Mesendoderm (in vitro differentiated cells): ENCODE data around the gene MOB1A. TPM values are rescaled to one million over a fixed set of nuclear protein-coding genes. Genes with fewer than 3 reads are reported as not detected.

Experiments
- DNase-seq: peaks from one replicate; pipeline ENCODE4 v3.0.0; 2013
- H2AK5ac ChIP-seq: 2 replicates; pipeline ENCODE4 v1.6.1; 2013; ENCODE audit warnings: low read length, inconsistent platforms
- H2BK120ac ChIP-seq: 2 replicates; pipeline ENCODE4 v1.6.1; 2013; ENCODE audit warnings: low read depth, mild to moderate bottlenecking, low read length, moderate library complexity, mixed read lengths
- H2BK15ac ChIP-seq: replicated peaks from 2 replicates; pipeline ENCODE4 v1.6.1; 2013; ENCODE audit warnings: low read depth, mild to moderate bottlenecking, moderate library complexity
- H2BK5ac ChIP-seq: 2 replicates; pipeline ENCODE4 v1.6.1; 2013; ENCODE audit warnings: low read length, inconsistent platforms
- H3K18ac ChIP-seq: 2 replicates; pipeline ENCODE4 v1.6.1; 2013; ENCODE audit warnings: mild to moderate bottlenecking, low read length, mixed read lengths
- H3K23ac ChIP-seq: one replicate; pipeline ENCODE4 v1.6.1; 2013; ENCODE audit warnings: low read length
- H3K27ac ChIP-seq: 2 replicates; pipeline ENCODE4 v1.5.1; 2013; ENCODE audit warnings: low read depth, mild to moderate bottlenecking, inconsistent platforms, low read length, moderate library complexity
- H3K27me3 ChIP-seq: 2 replicates; pipeline ENCODE4 v1.6.1; 2013; ENCODE audit warnings: low read length, control low read depth, mild to moderate bottlenecking, inconsistent platforms; ENCODE audit not compliant: insufficient read depth, poor library complexity
- H3K36me3 ChIP-seq: 2 replicates; pipeline ENCODE4 v1.6.1; 2013; ENCODE audit warnings: low read length, inconsistent platforms; ENCODE audit not compliant: control insufficient read depth, insufficient read depth
- H3K4ac ChIP-seq: one replicate; pipeline ENCODE4 v1.6.1; 2013; ENCODE audit warnings: low read depth, mild to moderate bottlenecking, low read length, moderate library complexity
- H3K4me1 ChIP-seq: 2 replicates; pipeline ENCODE4 v1.6.1; 2013; ENCODE audit warnings: low read depth, low read length, inconsistent platforms; ENCODE audit not compliant: control insufficient read depth
- H3K4me2 ChIP-seq: 2 replicates; pipeline ENCODE4 v1.6.1; 2013; ENCODE audit warnings: low read length
- H3K4me3 ChIP-seq: 2 replicates; pipeline ENCODE4 v1.5.1; 2013; ENCODE audit warnings: mild to moderate bottlenecking, low read length
- H3K56ac ChIP-seq: one replicate; pipeline ENCODE4 v1.6.1; 2013; ENCODE audit warnings: low read length
- H3K79me1 ChIP-seq: 2 replicates; pipeline ENCODE4 v1.6.1; 2013; ENCODE audit warnings: low read length, inconsistent platforms
- H3K79me2 ChIP-seq: 2 replicates; pipeline ENCODE4 v1.6.1; 2013; ENCODE audit warnings: mild to moderate bottlenecking, low read length; ENCODE audit not compliant: control insufficient read depth, insufficient read depth
- H3K9ac ChIP-seq: 2 replicates; pipeline ENCODE4 v1.6.1; 2013; ENCODE audit warnings: low read length, inconsistent platforms
- H4K5ac ChIP-seq: one replicate; pipeline ENCODE4 v1.6.1; 2013; ENCODE audit warnings: low read length
- H4K8ac ChIP-seq: one replicate; pipeline ENCODE4 v1.6.1; 2013; ENCODE audit warnings: low read depth, mild to moderate bottlenecking, control low read depth, low read length, moderate library complexity
- WGBS: extraction: QIAGEN DNeasy Blood & Tissue Kit; methylation state at CpG from one replicate; pipeline ENCODE4 v1.1.7; 2013; ENCODE audit warnings: low lambda C conversion rate, missing lambda C conversion rate; ENCODE audit not compliant: insufficient coverage; ENCODE audit errors: extremely low coverage; 5-methylcytosine and 5-hydroxymethylcytosine counted together
- polyA plus RNA-seq, 2 experiments: library from polyadenylated mRNA; stranded (reverse); fragments of 200-250 nt; gene quantifications; one replicate each; pipeline ENCODE4 v1.2.3, GENCODE V29; 2013

Gene MOB1A
- 38.0 TPM for polyA plus RNA-seq (2013, experiment 1 of 2)
- 39.7 TPM for polyA plus RNA-seq (2013, experiment 2 of 2)

GRCh38 chr2:74178211-74179062 is at the start of gene MOB1A:
MOB1A (minus strand) TSS chr2:74178879; CDS start chr2:74178674, 205 bp downstream.
- Histone ChIP-seq H2AK5ac (no peak within 1 kb of the TSS), H2BK120ac (no peak within 1 kb of the TSS), H2BK5ac (no peak within 1 kb of the TSS), H3K9ac (peak within 1 kb of the TSS; percentile 94), H3K4me1 (no peaks in the 10 kb centered on the region), H3K18ac (peak within 1 kb of the TSS; percentile 99), H2BK15ac (no peak within 1 kb of the TSS), H3K36me3 (no peaks in the 10 kb centered on the region), H3K4me2 (peak within 1 kb of the TSS; percentile 64), H3K27ac (peak within 1 kb of the TSS; percentile 98), H3K27me3 (no peaks in the 10 kb centered on the region), H4K8ac (peak within 1 kb of the TSS; percentile 79), H4K5ac (no peak within 1 kb of the TSS), H3K79me1 (peaks cover 2% of the 10 kb centered on the region), H3K23ac (no peak within 1 kb of the TSS), H3K4ac (peak within 1 kb of the TSS; percentile 90), H3K56ac (peak within 1 kb of the TSS; percentile 93), H3K4me3 (peak within 1 kb of the TSS; percentile 73), H3K79me2 (peaks cover 33% of the 10 kb centered on the region)
- no CpG with 5 or more reads among the region's 84 CpGs for WGBS
- DNase-seq, result peak; percentile 99

- peak; percentile 56 for DNase-seq
- H3K4me3 ChIP-seq, result no peak overlapping the region
Observed at GRCh38 chr2:74227646-74228045, 49.0 kb upstream of the MOB1A start.

GRCh38 chr2:74226648-74227213 is 48.1 kb upstream of the MOB1A start:
- no peak overlapping the region for H3K9ac ChIP-seq
- WGBS, result no CpG with 5 or more reads among the region's 21 CpGs
- no peak overlapping the region for H3K56ac ChIP-seq
- H2BK15ac ChIP-seq, result no peak overlapping the region
- H3K27ac ChIP-seq, result no peak overlapping the region
- H3K23ac ChIP-seq, result no peak overlapping the region
- H3K27me3 ChIP-seq, result no peaks in the 10 kb centered on the region
- no peak overlapping the region for H3K4me3 ChIP-seq
- H3K79me2 ChIP-seq, result no peaks in the 10 kb centered on the region
- H2AK5ac ChIP-seq, result no peak overlapping the region
- H4K8ac ChIP-seq, result no peak overlapping the region
- no peaks in the 10 kb centered on the region for H3K79me1 ChIP-seq
- no peak for DNase-seq
- no peaks in the 10 kb centered on the region for H3K36me3 ChIP-seq
- no peak overlapping the region for H4K5ac ChIP-seq
- H3K18ac ChIP-seq, result no peak overlapping the region
- H3K4me1 ChIP-seq, result no peaks in the 10 kb centered on the region
- H3K4ac ChIP-seq, result no peak overlapping the region
- no peak overlapping the region for H2BK5ac ChIP-seq
- no peak overlapping the region for H2BK120ac ChIP-seq
- H3K4me2 ChIP-seq, result no peak overlapping the region

More at GRCh38 chr2:74227646-74228045, 49.0 kb upstream of the MOB1A start:
- H3K23ac ChIP-seq, result no peak overlapping the region
- no peak overlapping the region for H3K4ac ChIP-seq
- no peaks in the 10 kb centered on the region for H3K4me1 ChIP-seq
- WGBS, result no CpG with 5 or more reads among the region's 5 CpGs
- no peaks in the 10 kb centered on the region for H3K27me3 ChIP-seq
- no peak overlapping the region for H3K56ac ChIP-seq
- no peak overlapping the region for H2BK120ac ChIP-seq
- H3K27ac ChIP-seq, result no peak overlapping the region
- H3K79me2 ChIP-seq, result no peaks in the 10 kb centered on the region
- H3K18ac ChIP-seq, result no peak overlapping the region
- no peak overlapping the region for H2BK15ac ChIP-seq
- H4K8ac ChIP-seq, result no peak overlapping the region
- no peak overlapping the region for H3K9ac ChIP-seq
- no peak overlapping the region for H3K4me2 ChIP-seq
- H3K36me3 ChIP-seq, result no peaks in the 10 kb centered on the region
- H3K79me1 ChIP-seq, result no peaks in the 10 kb centered on the region
- no peak overlapping the region for H2AK5ac ChIP-seq
- no peak overlapping the region for H2BK5ac ChIP-seq
- H4K5ac ChIP-seq, result no peak overlapping the region

GRCh38 chr2:74225698-74226459 is 47.2 kb upstream of the MOB1A start:
- DNase-seq, result no peak
- H3K23ac ChIP-seq, result no peak overlapping the region
- no peak overlapping the region for H4K8ac ChIP-seq
- H3K4ac ChIP-seq, result no peak overlapping the region
- no peak overlapping the region for H2AK5ac ChIP-seq
- no peak overlapping the region for H3K18ac ChIP-seq
- H3K27me3 ChIP-seq, result no peaks in the 10 kb centered on the region
- H3K79me1 ChIP-seq, result no peaks in the 10 kb centered on the region
- no peak overlapping the region for H3K9ac ChIP-seq
- H3K4me3 ChIP-seq, result no peak overlapping the region
- no peak overlapping the region for H3K27ac ChIP-seq
- H2BK15ac ChIP-seq, result no peak overlapping the region
- no peak overlapping the region for H2BK120ac ChIP-seq
- WGBS, result no CpG with 5 or more reads among the region's 4 CpGs
- no peak overlapping the region for H3K4me2 ChIP-seq
- no peak overlapping the region for H2BK5ac ChIP-seq
- H3K36me3 ChIP-seq, result no peaks in the 10 kb centered on the region
- no peaks in the 10 kb centered on the region for H3K4me1 ChIP-seq
- no peaks in the 10 kb centered on the region for H3K79me2 ChIP-seq
- H3K56ac ChIP-seq, result no peak overlapping the region
- no peak overlapping the region for H4K5ac ChIP-seq

GRCh38 chr2:74223941-74224770 is 45.5 kb upstream of the MOB1A start:
- no peak for DNase-seq
- no peak overlapping the region for H3K4ac ChIP-seq
- no peaks in the 10 kb centered on the region for H3K36me3 ChIP-seq
- no peak overlapping the region for H3K56ac ChIP-seq
- no peak overlapping the region for H4K5ac ChIP-seq
- H3K23ac ChIP-seq, result no peak overlapping the region
- no peak overlapping the region for H2AK5ac ChIP-seq
- H4K8ac ChIP-seq, result no peak overlapping the region
- no peak overlapping the region for H3K9ac ChIP-seq
- H3K79me2 ChIP-seq, result no peaks in the 10 kb centered on the region
- no peaks in the 10 kb centered on the region for H3K4me1 ChIP-seq
- no peak overlapping the region for H3K18ac ChIP-seq
- no peaks in the 10 kb centered on the region for H3K79me1 ChIP-seq
- H2BK15ac ChIP-seq, result no peak overlapping the region
- WGBS, result no CpG with 5 or more reads among the region's 8 CpGs
- H2BK120ac ChIP-seq, result no peak overlapping the region
- no peak overlapping the region for H3K4me2 ChIP-seq
- H3K27me3 ChIP-seq, result no peaks in the 10 kb centered on the region
- H2BK5ac ChIP-seq, result no peak overlapping the region
- no peak overlapping the region for H3K4me3 ChIP-seq
- no peak overlapping the region for H3K27ac ChIP-seq
